ENCODE results near the gene TPD52L2.
A peak's percentile ranks its signal among the peaks of the same experiment; 100 is the strongest.

DNA sequence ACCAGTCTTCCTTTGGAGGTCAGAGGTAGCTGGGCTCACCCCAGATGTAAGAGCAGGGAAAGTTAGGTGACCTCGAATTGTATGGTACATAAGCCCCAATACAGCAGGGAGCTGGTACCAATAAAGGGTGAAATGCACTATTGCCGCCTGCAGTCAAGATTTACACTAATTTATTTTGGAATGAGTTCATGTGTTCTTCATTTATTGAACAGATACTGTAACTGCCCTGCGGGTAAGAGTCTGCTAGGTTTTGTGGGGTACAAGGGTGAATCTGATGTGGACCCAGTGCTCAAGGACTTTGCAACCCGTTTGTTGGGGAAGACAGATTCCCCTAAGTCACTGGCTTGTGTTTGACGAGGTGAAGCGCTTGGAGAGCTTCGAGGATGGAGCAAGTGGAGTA, 27.3 kb downstream of the TPD52L2 start:
- TF ChIP-seq, protein P1, sequence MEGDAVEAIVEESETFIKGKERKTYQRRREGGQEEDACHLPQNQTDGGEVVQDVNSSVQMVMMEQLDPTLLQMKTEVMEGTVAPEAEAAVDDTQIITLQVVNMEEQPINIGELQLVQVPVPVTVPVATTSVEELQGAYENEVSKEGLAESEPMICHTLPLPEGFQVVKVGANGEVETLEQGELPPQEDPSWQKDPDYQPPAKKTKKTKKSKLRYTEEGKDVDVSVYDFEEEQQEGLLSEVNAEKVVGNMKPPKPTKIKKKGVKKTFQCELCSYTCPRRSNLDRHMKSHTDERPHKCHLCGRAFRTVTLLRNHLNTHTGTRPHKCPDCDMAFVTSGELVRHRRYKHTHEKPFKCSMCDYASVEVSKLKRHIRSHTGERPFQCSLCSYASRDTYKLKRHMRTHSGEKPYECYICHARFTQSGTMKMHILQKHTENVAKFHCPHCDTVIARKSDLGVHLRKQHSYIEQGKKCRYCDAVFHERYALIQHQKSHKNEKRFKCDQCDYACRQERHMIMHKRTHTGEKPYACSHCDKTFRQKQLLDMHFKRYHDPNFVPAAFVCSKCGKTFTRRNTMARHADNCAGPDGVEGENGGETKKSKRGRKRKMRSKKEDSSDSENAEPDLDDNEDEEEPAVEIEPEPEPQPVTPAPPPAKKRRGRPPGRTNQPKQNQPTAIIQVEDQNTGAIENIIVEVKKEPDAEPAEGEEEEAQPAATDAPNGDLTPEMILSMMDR (IDR thresholded peaks at IDR 0.05): no peak
- TF ChIP-seq SIN3A (IDR thresholded peaks at IDR 0.05; ENCODE audit: borderline replicate concordance, insufficient read depth, low read depth, low read length) (no peak), POLR2AphosphoS5 (IDR thresholded peaks at IDR 0.05; ENCODE audit: low read depth, low read length) (0 out of 2 replicates have a peak, but pooled peaks have one; percentile 21)
